ENCODE data around the gene KLHDC7A. TPM values are rescaled to one million over a fixed set of nuclear protein-coding genes. Genes with fewer than 3 reads are reported as not detected.

The KLHDC7A gene
- total RNA-seq, 6 experiments from 2014 or later, result 2.3 to 9.2 (median 6.9) TPM

GRCh38 chr1:18486195-18486594 lies 5.5 kb downstream of the KLHDC7A start:
- WGBS (ENCODE audit: insufficient coverage, low coverage, low lambda C conversion rate, missing lambda C conversion rate), result 46% methylated on average over 7 of the region's 7 CpGs
- DNase-seq (peak in 1 of 3 donors; percentile 16), ATAC-seq (no peak)
- Histone ChIP-seq H3K36me3 (no peaks in the 10 kb centered on the region), H3K27ac (no peak overlapping the region), H3K4me3 (no peak overlapping the region), H3K27me3 (no peaks in the 10 kb centered on the region), H3K4me1 (peaks cover 0 to 12% (median 0%) of the 10 kb centered on the region in 4 donors), H3K9me3 (no peaks in the 10 kb centered on the region)
- no peak for TF ChIP-seq POLR2A (IDR thresholded peaks at IDR 0.05)
- no peak for TF ChIP-seq CTCF (IDR thresholded peaks at IDR 0.05)
- intact Hi-C loops (cut with DNase I), result no loop called here

GRCh38 chr1:18489417-18490143 lies 8.8 kb downstream of the KLHDC7A start:
- WGBS (ENCODE audit: insufficient coverage, low coverage, low lambda C conversion rate, missing lambda C conversion rate), result no CpG with 5 or more reads among the region's 2 CpGs
- ATAC-seq, result no peak
- H3K9me3 ChIP-seq, result no peaks in the 10 kb centered on the region
- H3K4me3 ChIP-seq, result no peak overlapping the region
- no peak for TF ChIP-seq POLR2A (IDR thresholded peaks at IDR 0.05)
- no peak for TF ChIP-seq CTCF (IDR thresholded peaks at IDR 0.05)
- H3K4me1 ChIP-seq, result peaks cover 0 to 6% (median 0%) of the 10 kb centered on the region in 4 donors
- peak in 1 of 3 donors; percentile 17 for DNase-seq
- H3K27ac ChIP-seq, result no peak overlapping the region
- intact Hi-C loops (cut with DNase I), result no loop called here
- no peaks in the 10 kb centered on the region for H3K27me3 ChIP-seq
- no peaks in the 10 kb centered on the region for H3K36me3 ChIP-seq

- H3K36me3 ChIP-seq, result no peaks in the 10 kb centered on the region
- no peaks in the 10 kb centered on the region for H3K27me3 ChIP-seq
- H3K4me3 ChIP-seq, result no peak overlapping the region
- TF ChIP-seq CTCF (IDR thresholded peaks at IDR 0.05) (no peak), POLR2A (IDR thresholded peaks at IDR 0.05) (no peak)
- DNase-seq (peak in 1 of 3 donors; percentile 19), ATAC-seq (peak in 2 of 4 donors; percentile 22 to 43)
- H3K9me3 ChIP-seq, result no peaks in the 10 kb centered on the region
- intact Hi-C loops (cut with DNase I), result no loop called here
- no peak overlapping the region for H3K27ac ChIP-seq
- WGBS (ENCODE audit: insufficient coverage, low coverage, low lambda C conversion rate, missing lambda C conversion rate), result 47% methylated on average over 3 of the region's 3 CpGs
- H3K4me1 ChIP-seq, result peaks cover 0 to 6% (median 1%) of the 10 kb centered on the region in 4 donors
Measured at GRCh38 chr1:18491168-18491567, 10.4 kb downstream of the KLHDC7A start.

GRCh38 chr1:18494304-18494703 lies 13.6 kb downstream of the KLHDC7A start:
- DNase-seq (peak in 1 of 3 donors; percentile 21), ATAC-seq (peak in 2 of 4 donors; percentile 16 to 36)
- Histone ChIP-seq H3K9me3 (no peaks in the 10 kb centered on the region), H3K4me1 (peaks cover 0 to 3% (median 0%) of the 10 kb centered on the region in 4 donors), H3K4me3 (no peak overlapping the region), H3K27me3 (no peaks in the 10 kb centered on the region), H3K27ac (no peak overlapping the region), H3K36me3 (no peaks in the 10 kb centered on the region)
- TF ChIP-seq POLR2A (IDR thresholded peaks at IDR 0.05), result no peak
- TF ChIP-seq CTCF (IDR thresholded peaks at IDR 0.05), result no peak
- WGBS (ENCODE audit: insufficient coverage, low coverage, low lambda C conversion rate, missing lambda C conversion rate), result 77% methylated on average over 3 of the region's 3 CpGs
- intact Hi-C loops (cut with DNase I), result no loop called here

Measured in right lobe of liver (tissue), 6 donors.